Neural progenitor cell (in vitro differentiated cells): ENCODE measurements around the gene RENBP. TPM values are rescaled to one million over a fixed set of nuclear protein-coding genes. Genes with fewer than 3 reads are reported as not detected.

Experiments
- DNase-seq: peaks from one replicate; pipeline ENCODE4 v3.0.0-alpha.2; 2016; ENCODE audit warnings: low spot score
- H2AFZ ChIP-seq: fragments of 200-600 bp; sonication (generic); replicated peaks from 2 replicates; pipeline ENCODE4 v1.6.1; 2016; ENCODE audit warnings: antibody characterized with exemption
- H3F3A ChIP-seq: fragments of 200-600 bp; sonication (generic); 2 replicates; pipeline ENCODE4 v1.6.1; 2016; ENCODE audit warnings: antibody characterized with exemption, low read depth
- H3K27ac ChIP-seq: fragments of 200-600 bp; sonication (generic); 2 replicates; pipeline ENCODE4 v1.5.1; 2016; ENCODE audit warnings: mild to moderate bottlenecking
- H3K27me3 ChIP-seq: fragments of 200-600 bp; sonication (generic); 2 replicates; pipeline ENCODE4 v1.6.1; 2016; ENCODE audit warnings: mild to moderate bottlenecking, moderate library complexity
- H3K36me3 ChIP-seq: fragments of 200-600 bp; sonication (generic); 2 replicates; pipeline ENCODE4 v1.5.1; 2016
- H3K4me1 ChIP-seq: fragments of 200-600 bp; sonication (generic); 2 replicates; pipeline ENCODE4 v1.6.1; 2016; ENCODE audit warnings: mixed run types
- H3K4me2 ChIP-seq: fragments of 200-600 bp; sonication (generic); 2 replicates; pipeline ENCODE4 v1.6.1; 2016
- H3K4me3 ChIP-seq: fragments of 200-600 bp; sonication (generic); 2 replicates; pipeline ENCODE4 v1.5.1; 2016
- H3K79me2 ChIP-seq: fragments of 200-600 bp; sonication (generic); 2 replicates; pipeline ENCODE4 v1.6.1; 2016; ENCODE audit warnings: low read depth
- H3K9ac ChIP-seq: fragments of 200-600 bp; sonication (generic); 2 replicates; pipeline ENCODE4 v1.6.1; 2016
- H3K9me3 ChIP-seq: fragments of 200-600 bp; sonication (generic); 2 replicates; pipeline ENCODE4 v1.5.1; 2016; ENCODE audit warnings: low read depth
- H4K20me1 ChIP-seq: fragments of 200-600 bp; sonication (generic); 2 replicates; pipeline ENCODE4 v1.6.1; 2016; ENCODE audit warnings: low read depth
- H3K27ac Mint-ChIP-seq: 3 replicates; pipeline ENCODE4 v1.8.0; 2021; ENCODE audit warnings: mixed read lengths
- H3K27me3 Mint-ChIP-seq: 2 replicates; pipeline ENCODE4 v1.8.0; 2022; ENCODE audit warnings: low read depth, mild to moderate bottlenecking, inconsistent platforms, moderate library complexity, mixed read lengths; ENCODE audit not compliant: insufficient read depth
- H3K36me3 Mint-ChIP-seq: 3 replicates; pipeline ENCODE4 v1.8.0; 2021; ENCODE audit warnings: mixed read lengths
- H3K4me1 Mint-ChIP-seq: 3 replicates; pipeline ENCODE4 v1.8.0; 2021; ENCODE audit warnings: mixed read lengths
- H3K4me3 Mint-ChIP-seq: 3 replicates; pipeline ENCODE4 v1.8.0; 2021; ENCODE audit warnings: mild to moderate bottlenecking, moderate library complexity, mixed read lengths
- H3K9me3 Mint-ChIP-seq: 3 replicates; pipeline ENCODE4 v1.8.0; 2020; ENCODE audit warnings: mixed read lengths
- EZH2 ChIP-seq: fragments of 200-600 bp; sonication (generic); IDR thresholded peaks from 2 replicates; pipeline ENCODE4 v1.6.1; 2017; ENCODE audit warnings: antibody characterized with exemption, mild to moderate bottlenecking, moderate library complexity
- EZH2phosphoT487 ChIP-seq: fragments of 200-600 bp; sonication (generic); IDR thresholded peaks from 2 replicates; pipeline ENCODE4 v1.6.1; 2017; ENCODE audit warnings: antibody characterized with exemption
- total RNA-seq: library from RNA; depleted of rRNA; stranded (reverse); fragments of >200 nt; gene quantifications from 2 replicates; pipeline ENCODE4 v1.2.3, GENCODE V29; 2015; ENCODE audit warnings: low replicate concordance
- TF ChIP-seq, protein P1 (sequence below): fragments of 200-600 bp; sonication (generic); IDR thresholded peaks from 2 replicates; pipeline ENCODE4 v1.5.1; 2017; ENCODE audit warnings: antibody characterized with exemption, mild to moderate bottlenecking

The RENBP gene
- total RNA-seq, 1 donor from 2014 or later = 5.4 TPM

DNA sequence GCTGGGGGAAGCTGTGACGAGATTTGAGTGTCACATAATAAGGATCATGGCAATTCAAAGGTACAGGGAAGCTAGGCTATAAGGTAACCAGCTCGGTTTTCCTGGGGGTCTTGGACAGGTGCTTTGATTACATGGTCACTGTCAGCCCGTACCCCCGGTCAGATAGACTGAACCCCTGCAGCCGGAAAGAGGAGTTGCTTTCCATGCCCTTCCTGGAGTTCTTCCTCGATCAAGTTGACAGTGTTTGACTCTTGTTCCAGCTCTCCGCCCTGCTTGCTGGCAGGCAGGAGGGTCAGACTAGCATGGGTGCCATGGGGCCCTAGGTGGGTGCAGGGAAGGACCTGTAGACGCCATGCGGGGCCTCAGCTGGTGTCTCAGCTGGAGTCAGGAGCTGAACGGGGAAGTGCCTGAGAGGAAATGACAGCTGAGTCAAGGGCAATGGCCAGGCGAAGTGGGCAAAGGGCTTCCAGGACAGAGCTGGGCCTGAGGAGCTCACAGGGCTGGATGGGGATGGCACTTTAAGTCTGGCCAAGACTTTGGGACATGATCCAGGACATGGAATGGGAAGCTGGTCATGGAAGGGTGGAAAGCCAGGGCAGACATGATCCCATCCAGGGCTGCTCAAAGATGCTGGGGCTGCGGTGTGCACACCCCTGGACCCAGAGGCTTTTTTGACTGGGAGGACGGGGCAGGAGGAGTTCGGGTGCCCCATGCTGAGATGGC lies 29.7 kb upstream of the RENBP start:
- Mint-ChIP-seq H3K4me3 (peak overlapping the region; percentile 92), H3K27ac (peak overlapping the region; percentile 53), H3K36me3 (peaks cover 4% of the 10 kb centered on the region), H3K27me3 (peaks cover 10% of the 10 kb centered on the region), H3K4me1 (peaks cover 30% of the 10 kb centered on the region), H3K9me3 (no peaks in the 10 kb centered on the region)
- Histone ChIP-seq H3K27ac (no peak overlapping the region), H3K9me3 (no peaks in the 10 kb centered on the region), H3K4me1 (peaks cover 2% of the 10 kb centered on the region), H3K27me3 (no peaks in the 10 kb centered on the region), H3F3A (peaks cover 35% of the 10 kb centered on the region), H3K4me3 (no peak overlapping the region), H4K20me1 (peaks cover 9% of the 10 kb centered on the region), H3K9ac (no peak overlapping the region), H3K4me2 (peak overlapping the region; percentile 72), H2AFZ (no peak overlapping the region), H3K79me2 (peaks cover 16% of the 10 kb centered on the region), H3K36me3 (no peaks in the 10 kb centered on the region)
- TF ChIP-seq EZH2phosphoT487 (no peak), EZH2 (no peak)
- TF ChIP-seq, protein P1, sequence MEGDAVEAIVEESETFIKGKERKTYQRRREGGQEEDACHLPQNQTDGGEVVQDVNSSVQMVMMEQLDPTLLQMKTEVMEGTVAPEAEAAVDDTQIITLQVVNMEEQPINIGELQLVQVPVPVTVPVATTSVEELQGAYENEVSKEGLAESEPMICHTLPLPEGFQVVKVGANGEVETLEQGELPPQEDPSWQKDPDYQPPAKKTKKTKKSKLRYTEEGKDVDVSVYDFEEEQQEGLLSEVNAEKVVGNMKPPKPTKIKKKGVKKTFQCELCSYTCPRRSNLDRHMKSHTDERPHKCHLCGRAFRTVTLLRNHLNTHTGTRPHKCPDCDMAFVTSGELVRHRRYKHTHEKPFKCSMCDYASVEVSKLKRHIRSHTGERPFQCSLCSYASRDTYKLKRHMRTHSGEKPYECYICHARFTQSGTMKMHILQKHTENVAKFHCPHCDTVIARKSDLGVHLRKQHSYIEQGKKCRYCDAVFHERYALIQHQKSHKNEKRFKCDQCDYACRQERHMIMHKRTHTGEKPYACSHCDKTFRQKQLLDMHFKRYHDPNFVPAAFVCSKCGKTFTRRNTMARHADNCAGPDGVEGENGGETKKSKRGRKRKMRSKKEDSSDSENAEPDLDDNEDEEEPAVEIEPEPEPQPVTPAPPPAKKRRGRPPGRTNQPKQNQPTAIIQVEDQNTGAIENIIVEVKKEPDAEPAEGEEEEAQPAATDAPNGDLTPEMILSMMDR = no peak
- no peak for DNase-seq

DNA sequence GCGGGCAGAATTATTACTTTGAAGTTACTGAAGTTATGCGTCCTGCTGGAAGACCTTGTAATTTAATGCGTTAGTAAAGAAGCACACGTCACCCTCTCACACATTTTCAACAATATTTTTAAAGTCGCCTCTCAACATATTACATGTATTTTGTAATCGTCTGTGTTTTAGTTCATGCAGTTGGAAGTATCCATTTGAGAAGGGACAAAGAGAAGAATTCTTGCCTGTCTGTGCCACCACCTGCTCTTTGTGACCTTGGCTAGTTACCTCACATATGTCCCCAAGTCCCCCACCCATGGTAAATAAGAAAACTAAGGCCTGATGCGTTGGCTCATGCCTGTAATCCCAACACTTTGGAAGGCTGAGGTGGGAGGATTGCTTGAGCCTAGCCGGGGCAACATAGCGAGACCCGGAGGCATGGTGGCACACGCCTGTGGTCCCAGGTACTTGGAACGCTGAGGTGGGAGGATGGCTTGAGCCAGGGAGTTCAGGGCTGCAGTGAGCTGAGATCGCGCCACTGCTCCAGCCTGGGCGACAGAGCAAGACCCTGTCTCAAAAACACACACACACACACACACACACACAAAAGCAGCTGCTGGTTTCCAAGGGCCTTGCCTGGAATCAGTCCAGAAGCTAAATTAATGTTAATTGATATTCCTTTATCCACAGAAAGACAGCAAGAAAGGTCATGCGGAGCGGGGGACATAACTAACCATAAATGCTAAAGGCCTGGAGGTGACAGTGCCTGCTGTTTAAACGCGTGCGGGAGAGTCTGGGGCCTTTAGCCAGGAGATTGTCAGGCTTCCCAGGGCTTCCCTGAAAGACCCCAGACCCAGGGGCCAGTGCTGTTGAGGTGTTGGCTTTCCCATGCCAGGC lies 28.9 kb upstream of the RENBP start:
- Histone ChIP-seq H3F3A (peaks cover 35% of the 10 kb centered on the region), H3K4me1 (peaks cover 9% of the 10 kb centered on the region), H3K79me2 (peaks cover 24% of the 10 kb centered on the region), H3K4me3 (peak overlapping the region; percentile 80), H2AFZ (no peak overlapping the region), H3K4me2 (peak overlapping the region; percentile 72), H3K36me3 (no peaks in the 10 kb centered on the region), H3K27ac (peak overlapping the region; percentile 100), H4K20me1 (peaks cover 17% of the 10 kb centered on the region), H3K9ac (peak overlapping the region; percentile 70), H3K9me3 (no peaks in the 10 kb centered on the region), H3K27me3 (no peaks in the 10 kb centered on the region)
- no peak for TF ChIP-seq EZH2phosphoT487
- TF ChIP-seq EZH2 = no peak
- TF ChIP-seq, protein P1 = no peak
- Mint-ChIP-seq H3K9me3 (no peaks in the 10 kb centered on the region), H3K4me1 (peaks cover 36% of the 10 kb centered on the region), H3K36me3 (peaks cover 4% of the 10 kb centered on the region), H3K27ac (peak overlapping the region; percentile 98), H3K4me3 (peak overlapping the region; percentile 92), H3K27me3 (peaks cover 10% of the 10 kb centered on the region)
- no peak for DNase-seq

DNA sequence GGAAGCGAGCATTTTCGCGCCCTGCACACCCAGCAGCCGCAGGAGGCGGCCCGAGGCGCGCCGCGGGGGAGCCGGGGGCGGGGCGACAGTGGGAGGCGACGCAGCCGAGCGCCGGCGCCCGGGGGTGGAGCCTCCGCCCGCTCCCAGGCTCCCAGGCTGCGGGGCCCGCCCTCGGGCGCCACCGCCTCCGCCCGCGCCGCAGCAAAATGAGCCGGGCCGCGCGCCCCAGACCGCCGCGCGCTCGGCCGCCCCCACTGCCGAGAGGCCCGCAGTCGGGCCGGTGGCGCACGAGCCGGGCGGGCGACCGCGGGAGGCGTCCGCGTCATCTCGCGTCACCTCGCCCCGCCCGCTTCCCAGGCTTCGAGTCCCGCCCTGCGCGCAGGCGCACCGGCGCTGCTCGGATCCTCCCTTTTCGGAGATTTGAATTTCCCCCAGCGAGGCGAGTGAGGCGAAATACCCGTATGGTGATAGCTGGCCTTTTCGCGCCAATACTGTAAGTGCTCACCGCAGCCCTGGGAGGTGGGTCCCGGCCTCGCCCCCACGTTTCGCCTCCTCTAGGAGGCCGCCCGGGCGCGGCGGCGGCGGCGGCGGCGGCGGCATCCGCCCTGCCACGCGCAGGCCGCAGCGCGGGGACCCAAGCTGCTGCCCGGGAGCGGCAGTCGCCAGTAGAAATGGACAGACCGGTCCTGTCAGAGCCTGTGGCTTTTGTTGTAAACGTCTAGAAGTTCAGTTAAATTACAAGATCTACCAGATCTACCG lies 28.1 kb upstream of the RENBP start, which contains the start of gene TMEM187:
TMEM187 (plus strand) TSS at position 387 of the 759 bp plus-strand sequence. CDS start 9,309 bp downstream, outside the sequence.
- Mint-ChIP-seq H3K27ac (peak within 1 kb of the TSS; percentile 100), H3K4me3 (peak within 1 kb of the TSS; percentile 100)
- H3K79me2 ChIP-seq = peaks cover 32% of the 10 kb centered on the region

More for the DNA sequence above, 28.1 kb upstream of the RENBP start, which contains the start of gene TMEM187:
- peak within 1 kb of the TSS; percentile 80 for H3K4me3 ChIP-seq
- H3K9ac ChIP-seq = peak within 1 kb of the TSS; percentile 98
- H3K27me3 ChIP-seq = no peaks in the 10 kb centered on the region
- peaks cover 35% of the 10 kb centered on the region for H3F3A ChIP-seq
- H3K4me2 ChIP-seq = peak within 1 kb of the TSS; percentile 79
- H3K36me3 ChIP-seq = no peaks in the 10 kb centered on the region
- H2AFZ ChIP-seq = peak within 1 kb of the TSS; percentile 73
- H3K27ac ChIP-seq = peak within 1 kb of the TSS; percentile 100
- peaks cover 17% of the 10 kb centered on the region for H3K4me1 ChIP-seq
- Mint-ChIP-seq H3K9me3 (no peaks in the 10 kb centered on the region), H3K27me3 (peaks cover 18% of the 10 kb centered on the region), H3K36me3 (peaks cover 4% of the 10 kb centered on the region), H3K4me1 (peaks cover 44% of the 10 kb centered on the region)
- H3K9me3 ChIP-seq = no peaks in the 10 kb centered on the region
- H4K20me1 ChIP-seq = peaks cover 25% of the 10 kb centered on the region
- DNase-seq = peak; percentile 93
- TF ChIP-seq EZH2phosphoT487 (no peak), EZH2 (no peak)
- TF ChIP-seq, protein P1 = no peak
